NCI-H128 (cell line): ENCODE results near the gene TEX261.
"Not testable (repeated sequence)": the region's sequence is repeated elsewhere in the genome, so short reads cannot be mapped to it uniquely, and the experiment has no call there.

Experiments used
- DNase-seq: peaks from one replicate; lab custom pipeline; 2025; ENCODE audit not compliant: unreplicated experiment; lab: John Stamatoyannopoulos, UW

TEX261 gene

DNA sequence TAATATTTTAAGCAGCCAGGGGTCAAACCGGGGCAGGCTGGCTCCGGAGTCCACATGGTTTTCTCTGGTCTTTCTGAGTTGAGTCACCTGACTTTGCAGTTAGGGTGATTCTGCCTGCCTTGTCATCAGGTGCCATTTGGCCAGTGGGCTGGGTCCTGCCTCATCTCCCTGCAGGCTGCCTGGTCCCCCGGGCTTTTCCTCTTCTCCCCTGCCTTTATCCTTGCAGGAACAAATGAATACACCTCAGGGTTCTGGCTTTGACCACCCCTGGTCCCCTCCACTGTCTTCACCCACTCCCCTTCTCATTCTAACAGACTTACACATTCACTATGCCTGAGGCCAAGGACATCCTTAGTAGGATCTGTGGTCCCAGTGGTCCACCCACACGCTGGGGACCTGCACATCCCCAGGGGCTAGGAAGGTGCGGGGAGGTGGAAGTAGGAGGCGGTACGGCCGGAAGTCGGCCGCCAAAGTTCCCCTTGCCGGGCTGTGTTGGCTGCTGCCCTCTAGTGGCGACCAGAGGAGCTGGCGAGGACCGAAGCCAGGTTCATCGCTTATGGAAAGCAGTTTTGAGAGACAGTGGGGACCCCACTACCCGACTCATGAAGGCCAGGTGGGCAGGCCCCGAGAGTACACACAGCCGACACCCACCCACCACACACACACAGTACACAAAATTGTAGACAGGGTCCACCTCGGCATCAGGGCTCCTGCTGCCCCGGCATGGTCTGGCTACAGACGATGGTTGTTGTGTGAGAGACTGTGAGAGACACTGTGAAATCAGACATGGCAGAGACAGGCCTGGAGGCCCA, 6.3 kb upstream of the TEX261 start:
- DNase-seq = no peak

DNA sequence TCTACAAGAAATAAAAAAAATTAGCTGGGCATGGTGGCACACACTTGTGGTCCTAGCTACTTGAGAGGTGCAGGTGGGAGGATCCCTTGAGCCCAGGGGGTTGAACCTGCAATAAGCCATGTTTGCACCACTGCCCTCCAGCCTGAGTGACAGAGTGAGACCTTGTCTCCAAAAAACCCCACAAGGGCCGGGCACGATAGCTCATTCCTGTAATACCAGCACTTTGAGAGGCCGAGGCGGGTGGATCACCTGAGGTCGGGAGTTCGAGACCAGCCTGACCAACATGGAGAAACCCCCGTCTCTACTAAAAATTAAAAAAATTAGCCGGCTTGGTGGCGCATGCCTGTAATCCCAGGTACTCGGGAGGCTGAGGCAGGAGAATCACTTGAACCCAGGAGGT, 5.3 kb upstream of the TEX261 start:
- not testable (repeated sequence) for DNase-seq

DNA sequence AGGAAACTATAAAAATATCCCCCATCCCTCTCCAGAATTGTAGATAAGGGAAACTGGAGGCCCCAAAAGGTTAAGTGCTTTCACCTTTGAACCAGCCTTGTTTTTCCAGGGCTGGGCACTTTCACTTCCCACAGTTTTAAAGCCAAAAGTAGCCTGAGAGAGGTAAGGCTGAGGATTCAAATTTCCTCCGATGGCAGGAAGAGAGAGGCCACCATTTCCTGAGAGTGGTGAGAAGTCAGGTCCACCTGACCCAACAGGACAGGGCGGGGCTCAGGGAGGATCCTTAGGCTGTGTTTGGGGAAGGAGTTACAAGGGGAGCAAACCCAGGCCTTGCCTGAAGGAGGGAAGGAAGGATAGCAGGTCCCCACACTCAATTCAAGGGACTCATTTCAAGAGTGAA, 4.7 kb upstream of the TEX261 start:
- no peak for DNase-seq

GRCh38 chr2:70998885-70999284, 4.2 kb upstream of the TEX261 start:
- DNase-seq = not testable (repeated sequence)

GRCh38 chr2:70995426-70995729, 705 bp upstream of the TEX261 start:
- no peak for DNase-seq

DNA sequence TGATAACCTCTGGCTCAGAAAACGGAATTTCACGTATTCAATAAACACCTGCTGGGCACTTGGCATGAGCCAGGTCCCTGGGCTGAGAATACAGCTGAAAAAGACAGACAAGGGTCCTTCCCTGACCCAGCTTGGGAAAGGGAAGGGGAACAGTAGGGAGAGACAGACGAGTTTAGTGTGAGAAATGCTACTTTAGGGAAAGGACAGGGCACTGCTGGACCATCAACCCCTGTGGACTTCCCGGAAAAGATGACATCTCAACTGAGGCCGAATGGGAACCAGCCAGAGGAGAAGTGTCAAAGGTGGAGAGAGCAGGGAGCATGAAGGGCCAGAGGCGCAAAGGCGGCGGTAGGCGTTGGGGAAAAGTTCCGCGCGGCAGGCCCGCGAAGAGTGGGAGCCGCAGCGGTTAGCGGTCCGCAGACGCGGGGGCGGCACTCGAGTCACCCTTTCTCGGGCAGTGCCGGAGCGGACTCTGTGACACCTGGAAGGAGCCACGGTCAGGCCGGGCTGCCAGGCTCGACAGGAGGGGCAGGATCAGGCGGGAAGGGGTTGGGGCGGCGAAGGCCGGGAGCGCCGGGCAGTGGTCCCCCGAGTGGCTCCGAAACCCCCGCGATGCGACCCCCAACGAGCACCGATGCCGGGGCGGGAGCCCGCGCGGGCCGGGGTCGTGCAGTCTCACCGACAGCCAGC, 519 bp downstream of the TEX261 start:
- no peak for DNase-seq

DNA sequence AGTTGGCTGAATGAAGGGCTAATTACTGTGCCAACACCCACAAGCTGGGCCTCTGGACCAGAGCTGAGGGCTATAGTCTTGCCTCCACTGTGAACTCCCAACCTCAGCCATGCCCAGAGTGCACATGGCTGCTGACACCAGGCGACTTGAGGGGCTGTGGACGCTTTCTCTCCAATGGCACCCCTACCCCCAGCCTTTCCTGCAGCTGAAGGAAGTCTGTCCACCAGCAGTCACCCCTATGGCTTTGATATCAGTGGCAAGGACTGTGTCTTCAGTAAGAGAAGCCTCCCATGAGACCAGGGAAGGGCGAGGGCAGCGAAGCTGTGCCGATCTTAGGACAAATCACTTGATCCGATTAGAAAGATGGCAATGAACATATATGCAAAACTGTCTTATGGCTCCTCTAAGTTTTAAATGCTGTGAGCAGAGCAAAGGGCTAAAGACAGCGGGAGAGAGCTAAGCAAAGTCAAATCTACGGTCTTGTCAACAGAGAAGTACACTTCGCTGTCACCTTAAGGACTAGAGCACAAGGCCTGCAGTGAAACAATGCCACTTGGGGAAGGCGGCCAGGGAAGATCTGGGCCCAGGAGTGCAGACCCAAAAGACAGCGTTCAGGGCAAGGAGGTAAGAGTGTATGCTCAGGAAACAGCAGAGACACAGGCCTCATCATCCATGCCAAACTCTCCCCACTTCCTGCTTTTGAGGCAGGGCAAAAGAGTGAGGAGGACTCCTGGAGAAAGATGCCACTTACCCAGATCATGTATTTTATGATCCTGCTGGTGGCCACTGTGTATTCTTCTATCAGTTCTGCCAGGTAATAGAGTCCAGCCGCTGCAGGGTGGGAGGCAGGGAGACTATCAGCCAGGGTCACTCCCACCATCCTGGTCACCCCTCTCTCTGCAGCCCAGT, 1.5 kb downstream of the TEX261 start:
- DNase-seq = no peak

- no peak for DNase-seq
These were observed 2.9 kb downstream of the TEX261 start for GRCh38 chr2:70991742-70992141.

- no peak for DNase-seq
These were observed 3.5 kb downstream of the TEX261 start for GRCh38 chr2:70991142-70991541.

DNA sequence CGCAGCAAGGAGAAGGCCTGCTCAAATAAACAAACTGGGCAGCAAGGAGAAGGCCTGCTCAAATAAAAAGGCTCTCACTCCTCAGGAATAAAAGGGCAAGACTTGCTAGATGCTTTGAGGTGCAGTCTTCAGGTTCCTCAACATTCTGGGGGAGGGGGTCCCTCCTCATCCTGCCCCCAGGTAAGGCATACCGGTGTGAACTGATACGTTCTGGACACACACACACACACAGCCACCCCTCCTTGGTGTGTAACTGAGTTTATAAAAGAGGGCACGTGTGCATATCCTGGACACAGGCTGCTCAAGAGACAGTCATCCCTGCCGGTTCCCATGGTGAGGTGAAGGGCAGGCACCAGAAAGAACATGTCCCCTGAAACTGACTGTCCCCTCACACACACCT, 4.5 kb downstream of the TEX261 start:
- DNase-seq = no peak

DNA sequence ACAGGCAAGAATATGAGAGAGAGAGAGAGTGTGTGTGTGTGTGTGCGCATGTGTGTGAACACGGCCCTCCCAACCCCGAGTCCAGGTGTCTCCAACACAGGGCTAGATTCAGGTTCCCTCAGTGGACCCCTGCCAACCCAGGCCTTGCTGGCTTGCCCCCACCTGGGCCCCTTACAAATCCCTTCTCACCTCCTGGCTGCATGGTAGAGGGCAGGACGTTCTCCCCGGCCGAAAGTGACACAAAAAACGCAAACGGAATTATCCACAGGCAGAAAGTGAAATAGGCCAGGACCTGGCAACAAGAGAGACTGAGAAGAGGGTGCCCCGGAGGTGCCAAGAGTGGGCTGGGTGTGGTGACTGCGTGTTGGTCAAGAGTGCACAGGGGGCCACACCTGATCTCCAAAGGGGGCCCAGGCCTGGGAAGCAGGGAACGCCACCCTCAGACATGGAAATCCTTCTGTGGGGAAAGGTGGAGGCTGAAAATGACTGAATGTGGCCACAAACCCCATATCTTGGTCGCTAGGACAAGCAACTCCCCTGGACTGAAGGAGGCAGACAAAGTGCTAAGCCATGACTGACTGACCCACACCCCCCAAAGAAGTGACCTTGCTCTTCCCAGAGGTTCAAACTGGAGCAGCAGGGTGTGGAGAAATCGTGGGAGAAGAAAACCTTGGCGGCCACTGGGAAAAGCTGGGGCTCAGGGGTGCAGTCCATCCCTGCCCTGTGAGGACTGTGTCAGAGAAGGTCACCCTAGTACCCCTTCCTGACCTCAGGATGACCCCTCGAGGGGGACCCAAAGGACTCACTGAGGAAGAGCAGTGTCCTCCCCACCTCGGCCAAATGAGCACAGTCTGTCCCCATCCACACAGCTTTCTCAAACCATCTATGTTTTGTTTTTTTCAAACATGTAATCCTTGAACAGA, 5.7 kb downstream of the TEX261 start:
- no peak for DNase-seq

GRCh38 chr2:70988151-70988550, 6.5 kb downstream of the TEX261 start:
- no peak for DNase-seq

DNA sequence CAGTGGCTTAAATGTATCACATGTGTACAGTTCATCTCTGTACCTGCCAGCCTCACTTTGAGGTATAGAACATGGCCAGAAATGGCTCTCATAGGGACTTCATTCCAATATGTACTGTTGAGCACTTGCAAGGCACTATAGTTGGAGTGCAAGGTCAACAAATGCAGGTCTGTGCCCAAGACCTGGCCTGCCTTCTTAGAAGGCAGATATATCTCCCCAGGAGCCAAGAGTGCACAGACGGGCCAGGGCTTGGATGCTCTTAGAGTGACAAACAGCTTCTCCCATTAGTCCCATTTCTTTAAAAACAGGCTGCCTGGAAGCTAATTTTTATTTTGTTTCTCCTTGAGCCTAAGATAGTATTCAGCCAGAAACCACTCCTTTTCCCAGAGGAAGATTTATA, 7.3 kb downstream of the TEX261 start:
- no peak for DNase-seq

DNA sequence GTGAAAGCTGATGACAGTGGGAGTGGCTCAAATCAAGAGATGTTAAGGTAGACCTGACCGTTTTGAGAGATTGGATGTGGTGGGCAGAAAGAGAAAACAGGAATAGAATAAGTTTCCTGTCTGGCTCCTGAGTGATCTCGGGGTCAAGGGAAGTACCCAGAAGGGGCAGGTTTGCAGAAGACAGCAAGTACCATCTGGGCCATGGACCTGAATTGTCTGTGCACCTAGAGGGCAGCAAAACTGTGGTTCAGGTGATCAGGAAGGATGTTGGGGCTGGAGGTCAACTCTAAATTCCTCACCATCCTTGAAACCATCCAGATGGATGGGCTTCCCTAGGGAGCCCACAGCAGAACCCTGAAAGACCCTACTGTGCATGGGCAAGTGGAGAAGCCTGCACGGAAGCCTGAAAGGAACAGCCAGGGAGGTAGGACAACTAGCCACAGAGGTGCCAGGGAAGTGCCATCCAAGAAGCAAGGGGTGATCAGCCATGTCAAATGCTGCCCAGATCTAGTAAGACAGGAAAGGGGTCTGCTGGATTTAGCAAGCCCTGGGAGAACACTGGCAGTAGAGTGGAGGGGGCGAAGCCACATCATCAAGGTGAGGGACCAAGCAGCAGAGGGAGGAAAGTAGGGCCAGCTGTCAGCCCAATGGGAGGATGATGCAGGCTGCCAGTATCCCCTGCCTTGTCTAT, 8.0 kb downstream of the TEX261 start:
- no peak for DNase-seq

DNA sequence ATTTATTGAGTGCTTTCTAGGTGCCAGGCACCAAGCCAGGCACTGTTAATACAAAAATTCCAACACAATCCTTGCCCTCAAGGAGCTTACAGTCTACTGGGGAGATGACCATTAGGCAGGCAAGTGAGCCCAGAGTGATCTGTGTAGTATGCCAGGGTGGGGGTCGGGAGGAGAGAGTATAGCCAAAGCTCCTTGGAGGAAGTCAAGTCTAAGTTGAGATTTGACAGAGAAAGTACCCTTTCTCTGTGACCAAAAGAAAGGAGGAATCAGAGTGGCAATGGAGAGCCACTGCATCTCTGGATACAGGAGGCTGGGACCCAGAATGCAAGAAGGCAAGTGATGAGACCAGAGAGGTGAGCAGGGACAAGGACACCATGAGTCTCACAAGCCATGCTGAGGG, 8.7 kb downstream of the TEX261 start:
- DNase-seq = no peak

DNA sequence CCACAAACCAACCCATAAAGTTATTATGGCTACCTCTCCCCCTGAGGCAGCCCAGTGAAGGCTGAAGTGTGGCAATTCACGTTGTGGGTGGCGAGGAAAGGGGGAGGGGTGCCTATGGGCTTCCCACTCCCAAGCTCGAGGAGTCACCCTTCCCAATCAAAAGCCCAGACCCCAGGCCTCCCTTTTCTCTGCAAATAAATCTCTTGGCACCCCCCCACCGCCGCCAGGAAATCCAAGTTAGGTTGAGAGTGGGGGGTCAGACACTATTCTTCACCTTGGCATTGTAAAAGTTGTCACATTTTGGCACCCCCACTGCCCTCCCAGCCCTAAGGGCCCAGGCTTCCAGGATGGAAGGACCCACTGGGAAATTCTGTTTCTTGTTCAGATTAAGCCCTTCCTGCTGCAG, 9.4 kb downstream of the TEX261 start:
- DNase-seq = no peak

- DNase-seq = no peak
These were observed 9.9 kb downstream of the TEX261 start for GRCh38 chr2:70984576-70985282.

DNA sequence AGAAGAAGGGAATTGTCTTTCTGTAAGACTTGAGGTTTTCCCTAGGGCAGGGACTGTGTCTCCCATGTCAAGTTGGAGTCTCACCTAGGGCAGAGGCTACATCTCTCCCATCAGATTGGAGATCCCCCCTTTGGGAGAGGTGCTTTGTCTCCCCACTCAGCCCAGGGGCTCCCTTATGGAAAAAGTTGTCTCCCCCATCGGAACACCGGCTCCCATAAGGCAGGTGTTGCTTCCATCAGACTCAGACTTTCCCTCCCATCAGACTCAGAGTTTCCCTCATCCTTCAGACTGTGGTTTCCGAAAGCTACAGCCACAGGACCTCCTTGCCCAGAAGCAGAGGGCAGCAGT, 10.5 kb downstream of the TEX261 start:
- DNase-seq = no peak

GRCh38 chr2:70983506-70984227, 11.0 kb downstream of the TEX261 start:
- no peak for DNase-seq
